HEK293 (cell line): ENCODE measurements around the gene SMIM5.

Experiments
- BCL11B ChIP-seq: fragments of 450-650 bp; formaldehyde crosslinking; IDR thresholded peaks from 2 replicates; pipeline ENCODE4 v1.5.1; 2016; ENCODE audit warnings: low read depth, missing biosample characterization, missing genetic modification characterization
- FEZF1 ChIP-seq: fragments of 450-650 bp; formaldehyde crosslinking; IDR thresholded peaks from 2 replicates; pipeline ENCODE4 v1.5.1; 2016; ENCODE audit warnings: missing biosample characterization, missing genetic modification characterization
- MZF1 ChIP-seq: fragments of 450-650 bp; formaldehyde crosslinking; IDR thresholded peaks from 2 replicates; pipeline ENCODE4 v1.5.1; 2017; ENCODE audit warnings: missing biosample characterization, missing genetic modification characterization, borderline replicate concordance
- SP7 ChIP-seq: fragments of 450-650 bp; formaldehyde crosslinking; IDR thresholded peaks from 2 replicates; pipeline ENCODE4 v1.5.1; 2016; ENCODE audit warnings: missing biosample characterization, missing genetic modification characterization
- ZBTB48 ChIP-seq: fragments of 450-650 bp; formaldehyde crosslinking; IDR thresholded peaks from 2 replicates; pipeline ENCODE4 v1.5.1; 2016; ENCODE audit warnings: missing biosample characterization, missing genetic modification characterization
- ZFP37 ChIP-seq: fragments of 450-650 bp; formaldehyde crosslinking; IDR thresholded peaks from 2 replicates; pipeline ENCODE4 v1.5.1; 2016; ENCODE audit warnings: missing biosample characterization, missing genetic modification characterization
- ZNF10 ChIP-seq: fragments of 450-650 bp; formaldehyde crosslinking; IDR thresholded peaks from 2 replicates; pipeline ENCODE4 v1.5.1; 2017; ENCODE audit warnings: missing biosample characterization, missing genetic modification characterization
- ZNF19 ChIP-seq: fragments of 450-650 bp; formaldehyde crosslinking; IDR thresholded peaks from 2 replicates; pipeline ENCODE4; 2016; ENCODE audit warnings: missing biosample characterization, missing genetic modification characterization, low read depth
- ZNF202 ChIP-seq: fragments of 450-650 bp; formaldehyde crosslinking; IDR thresholded peaks from 2 replicates; pipeline ENCODE4 v1.5.1; 2016; ENCODE audit warnings: missing biosample characterization, missing genetic modification characterization, borderline replicate concordance
- ZNF324 ChIP-seq: fragments of 450-650 bp; formaldehyde crosslinking; IDR thresholded peaks from 2 replicates; pipeline ENCODE4 v1.5.1; 2016; ENCODE audit warnings: missing biosample characterization, missing genetic modification characterization
- ZNF335 ChIP-seq: fragments of 450-650 bp; formaldehyde crosslinking; conservative IDR thresholded peaks from 2 replicates; pipeline ENCODE4 v1.5.1; 2016; ENCODE audit warnings: missing biosample characterization, missing genetic modification characterization
- ZNF37A ChIP-seq: fragments of 450-650 bp; IDR thresholded peaks from 2 replicates; pipeline ENCODE4 v1.5.1; 2018; ENCODE audit warnings: missing biosample characterization, missing genetic modification characterization
- ZNF514 ChIP-seq: fragments of 450-650 bp; formaldehyde crosslinking; IDR thresholded peaks from 2 replicates; pipeline ENCODE4 v1.5.1; 2016; ENCODE audit warnings: missing biosample characterization, missing genetic modification characterization
- ZNF521 ChIP-seq: fragments of 450-650 bp; formaldehyde crosslinking; IDR thresholded peaks from 2 replicates; pipeline ENCODE4 v1.5.1; 2017; ENCODE audit warnings: missing biosample characterization, mild to moderate bottlenecking, missing genetic modification characterization
- ZNF530 ChIP-seq: fragments of 450-650 bp; formaldehyde crosslinking; IDR thresholded peaks from 2 replicates; pipeline ENCODE4 v1.5.1; 2016; ENCODE audit warnings: low read depth, missing biosample characterization, missing genetic modification characterization
- ZNF610 ChIP-seq: fragments of 450-650 bp; formaldehyde crosslinking; IDR thresholded peaks from 2 replicates; pipeline ENCODE4 v1.5.1; 2016; ENCODE audit warnings: missing biosample characterization, missing genetic modification characterization, borderline replicate concordance
- ZNF664 ChIP-seq: fragments of 450-650 bp; formaldehyde crosslinking; IDR thresholded peaks from 2 replicates; pipeline ENCODE4 v1.5.1; 2016; ENCODE audit warnings: missing biosample characterization, missing genetic modification characterization
- ZNF707 ChIP-seq: fragments of 450-650 bp; formaldehyde crosslinking; IDR thresholded peaks from 2 replicates; pipeline ENCODE4 v1.5.1; 2016; ENCODE audit warnings: missing biosample characterization, missing genetic modification characterization
- ZNF747 ChIP-seq: fragments of 450-650 bp; formaldehyde crosslinking; IDR thresholded peaks from 2 replicates; pipeline ENCODE4 v1.5.1; 2016; ENCODE audit warnings: missing biosample characterization, missing genetic modification characterization
- ZNF785 ChIP-seq: fragments of 450-650 bp; formaldehyde crosslinking; IDR thresholded peaks from 2 replicates; pipeline ENCODE4 v1.5.1; 2016; ENCODE audit warnings: missing biosample characterization, missing genetic modification characterization
- ZNF843 ChIP-seq: fragments of 450-650 bp; formaldehyde crosslinking; IDR thresholded peaks from 2 replicates; pipeline ENCODE4 v1.5.1; 2016; ENCODE audit warnings: missing biosample characterization, missing genetic modification characterization
- TF ChIP-seq, protein P1 (sequence below): fragments of 450-650 bp; formaldehyde crosslinking; IDR thresholded peaks from 2 replicates; pipeline ENCODE4 v1.5.1; 2016; ENCODE audit warnings: missing biosample characterization, missing genetic modification characterization
- TF ChIP-seq, protein P2 (sequence below): fragments of 450-650 bp; formaldehyde crosslinking; IDR thresholded peaks from 2 replicates; pipeline ENCODE4 v1.5.1; 2016; ENCODE audit warnings: missing biosample characterization, missing genetic modification characterization
- TF ChIP-seq, protein P3 (sequence below): sonication (generic); formaldehyde crosslinking; IDR thresholded peaks from 2 replicates; pipeline ENCODE4 v1.8.1; 2022; ENCODE audit warnings: mild to moderate bottlenecking, moderate library complexity, missing genetic modification reagents
- TF ChIP-seq, protein P4 (sequence below): fragments of 450-650 bp; IDR thresholded peaks from 2 replicates; pipeline ENCODE4 v1.5.1; 2018; ENCODE audit warnings: missing biosample characterization, missing genetic modification characterization
- TF ChIP-seq, protein P5 (sequence below): fragments of 450-650 bp; formaldehyde crosslinking; IDR thresholded peaks from 2 replicates; pipeline ENCODE4 v1.5.1; 2017; ENCODE audit warnings: missing biosample characterization, missing genetic modification characterization
- TF ChIP-seq, protein P6 (sequence below): fragments of 450-650 bp; formaldehyde crosslinking; IDR thresholded peaks from 2 replicates; pipeline ENCODE4 v1.5.1; 2016; ENCODE audit warnings: missing biosample characterization, missing genetic modification characterization, borderline replicate concordance
- TF ChIP-seq, protein P7 (sequence below): fragments of 450-650 bp; formaldehyde crosslinking; IDR thresholded peaks from 2 replicates; pipeline ENCODE4 v1.5.1; 2016; ENCODE audit warnings: missing biosample characterization, missing genetic modification characterization

Gene SMIM5

DNA sequence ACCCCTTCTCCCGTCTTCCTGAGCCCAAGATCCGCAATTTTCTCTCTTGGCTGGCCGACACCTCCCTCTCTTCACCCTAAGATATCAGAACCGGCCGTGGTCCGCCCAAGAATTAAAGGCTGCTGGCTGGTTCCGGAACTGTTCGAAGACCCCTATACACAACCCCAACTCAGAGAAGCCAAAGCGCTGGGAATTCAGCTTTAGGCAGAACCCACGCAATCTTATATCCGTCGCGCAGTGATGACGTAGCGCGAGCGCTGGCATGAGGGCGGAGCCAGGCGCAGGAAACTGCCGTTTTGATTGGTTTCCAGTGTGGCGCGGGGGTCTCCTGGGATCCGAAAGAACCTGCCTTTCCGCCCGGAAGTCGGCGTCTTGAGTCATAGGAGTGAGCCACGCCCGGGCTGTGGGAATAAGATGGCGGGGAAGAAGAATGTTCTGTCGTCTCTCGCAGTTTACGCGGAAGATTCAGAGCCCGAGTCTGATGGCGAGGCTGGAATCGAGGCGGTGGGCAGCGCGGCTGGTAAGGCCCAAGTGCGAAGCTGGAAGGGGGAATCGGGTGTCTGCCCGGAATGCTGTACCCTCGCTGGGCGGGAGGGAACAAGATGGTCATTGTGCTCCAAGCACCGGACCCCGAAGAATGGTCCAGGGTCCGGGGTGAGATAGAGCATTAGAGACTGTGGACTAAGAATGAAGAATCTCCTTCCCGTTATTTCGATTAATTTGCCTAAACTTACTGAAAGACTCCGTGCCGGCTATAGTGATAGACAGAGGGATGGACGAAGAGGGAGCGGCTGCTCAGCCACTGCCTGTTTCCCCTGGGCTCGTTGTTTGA, 33.9 kb downstream of the SMIM5 start, which contains the start of the genes RECQL5 and SAP30BP (continued):
- TF ChIP-seq, protein P1, sequence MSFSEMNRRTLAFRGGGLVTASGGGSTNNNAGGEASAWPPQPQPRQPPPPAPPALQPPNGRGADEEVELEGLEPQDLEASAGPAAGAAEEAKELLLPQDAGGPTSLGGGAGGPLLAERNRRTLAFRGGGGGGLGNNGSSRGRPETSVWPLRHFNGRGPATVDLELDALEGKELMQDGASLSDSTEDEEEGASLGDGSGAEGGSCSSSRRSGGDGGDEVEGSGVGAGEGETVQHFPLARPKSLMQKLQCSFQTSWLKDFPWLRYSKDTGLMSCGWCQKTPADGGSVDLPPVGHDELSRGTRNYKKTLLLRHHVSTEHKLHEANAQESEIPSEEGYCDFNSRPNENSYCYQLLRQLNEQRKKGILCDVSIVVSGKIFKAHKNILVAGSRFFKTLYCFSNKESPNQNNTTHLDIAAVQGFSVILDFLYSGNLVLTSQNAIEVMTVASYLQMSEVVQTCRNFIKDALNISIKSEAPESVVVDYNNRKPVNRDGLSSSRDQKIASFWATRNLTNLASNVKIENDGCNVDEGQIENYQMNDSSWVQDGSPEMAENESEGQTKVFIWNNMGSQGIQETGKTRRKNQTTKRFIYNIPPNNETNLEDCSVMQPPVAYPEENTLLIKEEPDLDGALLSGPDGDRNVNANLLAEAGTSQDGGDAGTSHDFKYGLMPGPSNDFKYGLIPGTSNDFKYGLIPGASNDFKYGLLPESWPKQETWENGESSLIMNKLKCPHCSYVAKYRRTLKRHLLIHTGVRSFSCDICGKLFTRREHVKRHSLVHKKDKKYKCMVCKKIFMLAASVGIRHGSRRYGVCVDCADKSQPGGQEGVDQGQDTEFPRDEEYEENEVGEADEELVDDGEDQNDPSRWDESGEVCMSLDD, result peak; percentile 53; the same call in 1 of the 2 replicates
- no peak for TF ChIP-seq MZF1 (tag by site-specific recombination)
- peak; percentile 31; the same call in 1 of the 2 replicates for TF ChIP-seq SP7 (tag by site-specific recombination)
- TF ChIP-seq ZNF610, result no peak
- TF ChIP-seq ZNF785 (tag by site-specific recombination), result no peak
- no peak for TF ChIP-seq ZNF521 (tag by site-specific recombination)
- no peak for TF ChIP-seq ZNF10 (tag by site-specific recombination)
- TF ChIP-seq ZNF514 (tag by site-specific recombination), result no peak
- TF ChIP-seq, protein P2, sequence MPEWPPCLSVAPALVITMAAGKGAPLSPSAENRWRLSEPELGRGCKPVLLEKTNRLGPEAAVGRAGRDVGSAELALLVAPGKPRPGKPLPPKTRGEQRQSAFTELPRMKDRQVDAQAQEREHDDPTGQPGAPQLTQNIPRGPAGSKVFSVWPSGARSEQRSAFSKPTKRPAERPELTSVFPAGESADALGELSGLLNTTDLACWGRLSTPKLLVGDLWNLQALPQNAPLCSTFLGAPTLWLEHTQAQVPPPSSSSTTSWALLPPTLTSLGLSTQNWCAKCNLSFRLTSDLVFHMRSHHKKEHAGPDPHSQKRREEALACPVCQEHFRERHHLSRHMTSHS (tag by site-specific recombination), result no peak
- TF ChIP-seq ZNF19 (tag by site-specific recombination), result no peak
- no peak for TF ChIP-seq ZNF664 (tag by site-specific recombination)
- no peak for TF ChIP-seq ZBTB48 (tag by site-specific recombination)
- TF ChIP-seq, protein P3, sequence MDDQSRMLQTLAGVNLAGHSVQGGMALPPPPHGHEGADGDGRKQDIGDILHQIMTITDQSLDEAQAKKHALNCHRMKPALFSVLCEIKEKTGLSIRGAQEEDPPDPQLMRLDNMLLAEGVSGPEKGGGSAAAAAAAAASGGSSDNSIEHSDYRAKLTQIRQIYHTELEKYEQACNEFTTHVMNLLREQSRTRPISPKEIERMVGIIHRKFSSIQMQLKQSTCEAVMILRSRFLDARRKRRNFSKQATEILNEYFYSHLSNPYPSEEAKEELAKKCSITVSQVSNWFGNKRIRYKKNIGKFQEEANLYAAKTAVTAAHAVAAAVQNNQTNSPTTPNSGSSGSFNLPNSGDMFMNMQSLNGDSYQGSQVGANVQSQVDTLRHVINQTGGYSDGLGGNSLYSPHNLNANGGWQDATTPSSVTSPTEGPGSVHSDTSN (CRISPR knock-in tag), result 0 out of 2 replicates have a peak, but pooled peaks have one; percentile 23
- TF ChIP-seq ZNF707, result no peak
- TF ChIP-seq, protein P4, sequence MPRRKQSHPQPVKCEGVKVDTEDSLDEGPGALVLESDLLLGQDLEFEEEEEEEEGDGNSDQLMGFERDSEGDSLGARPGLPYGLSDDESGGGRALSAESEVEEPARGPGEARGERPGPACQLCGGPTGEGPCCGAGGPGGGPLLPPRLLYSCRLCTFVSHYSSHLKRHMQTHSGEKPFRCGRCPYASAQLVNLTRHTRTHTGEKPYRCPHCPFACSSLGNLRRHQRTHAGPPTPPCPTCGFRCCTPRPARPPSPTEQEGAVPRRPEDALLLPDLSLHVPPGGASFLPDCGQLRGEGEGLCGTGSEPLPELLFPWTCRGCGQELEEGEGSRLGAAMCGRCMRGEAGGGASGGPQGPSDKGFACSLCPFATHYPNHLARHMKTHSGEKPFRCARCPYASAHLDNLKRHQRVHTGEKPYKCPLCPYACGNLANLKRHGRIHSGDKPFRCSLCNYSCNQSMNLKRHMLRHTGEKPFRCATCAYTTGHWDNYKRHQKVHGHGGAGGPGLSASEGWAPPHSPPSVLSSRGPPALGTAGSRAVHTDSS, result no peak
- no peak for TF ChIP-seq ZNF843 (tag by site-specific recombination)
- no peak for TF ChIP-seq ZNF324
- TF ChIP-seq, protein P5, sequence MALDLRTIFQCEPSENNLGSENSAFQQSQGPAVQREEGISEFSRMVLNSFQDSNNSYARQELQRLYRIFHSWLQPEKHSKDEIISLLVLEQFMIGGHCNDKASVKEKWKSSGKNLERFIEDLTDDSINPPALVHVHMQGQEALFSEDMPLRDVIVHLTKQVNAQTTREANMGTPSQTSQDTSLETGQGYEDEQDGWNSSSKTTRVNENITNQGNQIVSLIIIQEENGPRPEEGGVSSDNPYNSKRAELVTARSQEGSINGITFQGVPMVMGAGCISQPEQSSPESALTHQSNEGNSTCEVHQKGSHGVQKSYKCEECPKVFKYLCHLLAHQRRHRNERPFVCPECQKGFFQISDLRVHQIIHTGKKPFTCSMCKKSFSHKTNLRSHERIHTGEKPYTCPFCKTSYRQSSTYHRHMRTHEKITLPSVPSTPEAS, result no peak
- peak; percentile 75 for TF ChIP-seq ZNF335 (tag by site-specific recombination)
- TF ChIP-seq ZNF37A (tag by site-specific recombination), result no peak
- TF ChIP-seq ZNF747, result no peak
- no peak for TF ChIP-seq ZNF202
- TF ChIP-seq BCL11B (tag by site-specific recombination), result no peak
- TF ChIP-seq, protein P6, sequence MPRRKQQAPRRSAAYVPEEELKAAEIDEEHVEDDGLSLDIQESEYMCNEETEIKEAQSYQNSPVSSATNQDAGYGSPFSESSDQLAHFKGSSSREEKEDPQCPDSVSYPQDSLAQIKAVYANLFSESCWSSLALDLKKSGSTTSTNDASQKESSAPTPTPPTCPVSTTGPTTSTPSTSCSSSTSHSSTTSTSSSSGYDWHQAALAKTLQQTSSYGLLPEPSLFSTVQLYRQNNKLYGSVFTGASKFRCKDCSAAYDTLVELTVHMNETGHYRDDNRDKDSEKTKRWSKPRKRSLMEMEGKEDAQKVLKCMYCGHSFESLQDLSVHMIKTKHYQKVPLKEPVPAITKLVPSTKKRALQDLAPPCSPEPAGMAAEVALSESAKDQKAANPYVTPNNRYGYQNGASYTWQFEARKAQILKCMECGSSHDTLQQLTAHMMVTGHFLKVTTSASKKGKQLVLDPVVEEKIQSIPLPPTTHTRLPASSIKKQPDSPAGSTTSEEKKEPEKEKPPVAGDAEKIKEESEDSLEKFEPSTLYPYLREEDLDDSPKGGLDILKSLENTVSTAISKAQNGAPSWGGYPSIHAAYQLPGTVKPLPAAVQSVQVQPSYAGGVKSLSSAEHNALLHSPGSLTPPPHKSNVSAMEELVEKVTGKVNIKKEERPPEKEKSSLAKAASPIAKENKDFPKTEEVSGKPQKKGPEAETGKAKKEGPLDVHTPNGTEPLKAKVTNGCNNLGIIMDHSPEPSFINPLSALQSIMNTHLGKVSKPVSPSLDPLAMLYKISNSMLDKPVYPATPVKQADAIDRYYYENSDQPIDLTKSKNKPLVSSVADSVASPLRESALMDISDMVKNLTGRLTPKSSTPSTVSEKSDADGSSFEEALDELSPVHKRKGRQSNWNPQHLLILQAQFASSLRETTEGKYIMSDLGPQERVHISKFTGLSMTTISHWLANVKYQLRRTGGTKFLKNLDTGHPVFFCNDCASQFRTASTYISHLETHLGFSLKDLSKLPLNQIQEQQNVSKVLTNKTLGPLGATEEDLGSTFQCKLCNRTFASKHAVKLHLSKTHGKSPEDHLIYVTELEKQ, result no peak
- TF ChIP-seq, protein P7, sequence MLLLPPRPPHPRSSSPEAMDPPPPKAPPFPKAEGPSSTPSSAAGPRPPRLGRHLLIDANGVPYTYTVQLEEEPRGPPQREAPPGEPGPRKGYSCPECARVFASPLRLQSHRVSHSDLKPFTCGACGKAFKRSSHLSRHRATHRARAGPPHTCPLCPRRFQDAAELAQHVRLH (tag by site-specific recombination), result peak; percentile 96
- no peak for TF ChIP-seq ZNF530 (tag by site-specific recombination)
- TF ChIP-seq FEZF1 (tag by site-specific recombination), result no peak
- TF ChIP-seq ZFP37 (tag by site-specific recombination), result no peak
